ENCODE data around the gene PRMT7. TPM values are rescaled to one million over a fixed set of nuclear protein-coding genes. Genes with fewer than 3 reads are reported as not detected.

Gene PRMT7
- total RNA-seq, 6 donors from 2014 or later: 26.9 to 166 (median 38.8) TPM

DNA sequence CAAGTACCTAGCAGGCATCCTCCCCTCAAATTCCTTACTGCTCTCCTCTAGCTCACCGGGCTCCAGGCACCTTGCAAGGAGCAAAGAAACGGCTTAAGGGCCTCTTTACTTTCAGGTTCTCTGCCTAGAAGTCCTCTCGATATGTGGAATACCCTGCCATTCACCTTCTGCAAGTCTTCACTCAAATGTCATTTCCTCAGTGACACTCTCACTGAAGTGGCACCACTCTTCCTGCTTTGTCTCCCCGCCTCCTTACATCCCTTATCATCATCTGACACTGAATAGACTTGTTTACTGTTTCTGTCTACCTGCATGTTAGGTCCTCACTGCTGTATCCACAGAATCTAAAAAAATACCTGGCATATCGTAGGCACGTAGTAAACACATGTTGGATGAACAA, 1.0 kb upstream of the PRMT7 start:
- Histone ChIP-seq H3K36me3 (peaks cover 4 to 43% (median 26%) of the 10 kb centered on the region in 4 donors), H3K9me3 (no peaks in the 10 kb centered on the region), H3K4me1 (peaks cover 23 to 40% (median 30%) of the 10 kb centered on the region in 4 donors), H3K27ac (peak overlapping the region in 3 of 4 donors; percentile 85 to 93 (median 86)), H3K4me3 (peak overlapping the region; percentile 59 to 99 (median 89)), H3K27me3 (no peaks in the 10 kb centered on the region)
- 24 to 39% methylated on average over 6 of the region's 6 CpGs for WGBS, 2 donors
- TF ChIP-seq POLR2AphosphoS5 (IDR thresholded peaks at IDR 0.05): no peak
- no peak for TF ChIP-seq EP300 (IDR thresholded peaks at IDR 0.05)
- TF ChIP-seq, protein P1, sequence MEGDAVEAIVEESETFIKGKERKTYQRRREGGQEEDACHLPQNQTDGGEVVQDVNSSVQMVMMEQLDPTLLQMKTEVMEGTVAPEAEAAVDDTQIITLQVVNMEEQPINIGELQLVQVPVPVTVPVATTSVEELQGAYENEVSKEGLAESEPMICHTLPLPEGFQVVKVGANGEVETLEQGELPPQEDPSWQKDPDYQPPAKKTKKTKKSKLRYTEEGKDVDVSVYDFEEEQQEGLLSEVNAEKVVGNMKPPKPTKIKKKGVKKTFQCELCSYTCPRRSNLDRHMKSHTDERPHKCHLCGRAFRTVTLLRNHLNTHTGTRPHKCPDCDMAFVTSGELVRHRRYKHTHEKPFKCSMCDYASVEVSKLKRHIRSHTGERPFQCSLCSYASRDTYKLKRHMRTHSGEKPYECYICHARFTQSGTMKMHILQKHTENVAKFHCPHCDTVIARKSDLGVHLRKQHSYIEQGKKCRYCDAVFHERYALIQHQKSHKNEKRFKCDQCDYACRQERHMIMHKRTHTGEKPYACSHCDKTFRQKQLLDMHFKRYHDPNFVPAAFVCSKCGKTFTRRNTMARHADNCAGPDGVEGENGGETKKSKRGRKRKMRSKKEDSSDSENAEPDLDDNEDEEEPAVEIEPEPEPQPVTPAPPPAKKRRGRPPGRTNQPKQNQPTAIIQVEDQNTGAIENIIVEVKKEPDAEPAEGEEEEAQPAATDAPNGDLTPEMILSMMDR (IDR thresholded peaks at IDR 0.05): no peak
- no peak for TF ChIP-seq POLR2A (IDR thresholded peaks at IDR 0.05)
- DNase-seq (no peak), ATAC-seq (ENCODE audit: low FRiP score in 2 of 2) (no peak)

DNA sequence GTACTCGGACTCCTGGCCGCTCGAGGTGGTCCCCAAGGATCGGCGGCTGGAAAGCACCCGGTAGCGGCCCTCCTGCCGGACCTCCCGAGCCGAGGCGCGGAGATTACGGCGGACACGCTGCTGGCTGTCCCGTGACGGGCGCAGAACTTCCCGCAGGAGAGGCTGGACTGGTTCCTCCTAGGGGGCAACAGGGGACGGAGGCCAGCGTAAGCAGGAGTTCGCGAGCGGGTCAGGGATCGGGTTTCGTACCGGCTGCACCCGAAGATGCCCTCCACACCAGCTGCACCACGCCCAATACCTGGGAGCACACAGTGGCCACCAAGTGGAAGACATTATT, 414 bp upstream of the PRMT7 start:
- peak; percentile 30 to 84 for DNase-seq

DNA sequence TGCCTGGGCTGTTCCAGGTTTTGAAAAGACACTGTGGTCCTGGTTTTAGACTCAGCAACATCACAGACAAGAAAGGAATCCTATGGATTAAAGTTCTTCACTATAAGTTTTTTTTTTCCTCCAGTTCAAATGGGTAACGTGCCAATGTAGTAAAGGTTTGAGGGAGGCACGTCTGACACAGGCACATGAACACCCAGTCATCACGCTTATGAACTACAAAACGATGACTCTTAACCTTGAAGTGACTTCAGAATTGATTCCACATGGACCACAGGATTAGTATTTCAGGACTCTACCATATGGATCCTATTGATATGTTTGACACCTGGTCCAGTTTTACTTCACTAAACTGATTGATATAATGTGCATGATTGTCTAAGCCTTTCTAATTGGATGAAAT, 2.3 kb downstream of the PRMT7 start:
- no peak overlapping the region for H3K4me3 ChIP-seq
- TF ChIP-seq POLR2AphosphoS5 (IDR thresholded peaks at IDR 0.05) (no peak), POLR2A (IDR thresholded peaks at IDR 0.05) (no peak), EP300 (IDR thresholded peaks at IDR 0.05) (no peak)
- TF ChIP-seq, protein P1 (IDR thresholded peaks at IDR 0.05): no peak
- no peaks in the 10 kb centered on the region for H3K9me3 ChIP-seq
- DNase-seq (no peak), ATAC-seq (ENCODE audit: low FRiP score in 2 of 2) (no peak)
- H3K36me3 ChIP-seq: peaks cover 0 to 26% (median 14%) of the 10 kb centered on the region in 4 donors
- no peak overlapping the region for H3K27ac ChIP-seq
- 91 to 94% methylated on average over 4 of the region's 4 CpGs for WGBS, 2 donors
- H3K27me3 ChIP-seq: no peaks in the 10 kb centered on the region
- H3K4me1 ChIP-seq: peaks cover 23 to 34% (median 29%) of the 10 kb centered on the region in 4 donors

More for the DNA sequence above, 414 bp upstream of the PRMT7 start:
- peaks cover 4 to 37% (median 20%) of the 10 kb centered on the region in 4 donors for H3K36me3 ChIP-seq
- H3K27ac ChIP-seq: peak overlapping the region; percentile 85 to 93 (median 86)
- WGBS, 2 donors: 0% methylated on average over 29 of the region's 29 CpGs; no CpG with 5 or more reads in 1 of the 2 donors
- no peaks in the 10 kb centered on the region for H3K9me3 ChIP-seq
- TF ChIP-seq, protein P1 (IDR thresholded peaks at IDR 0.05): no peak
- no peak for TF ChIP-seq EP300 (IDR thresholded peaks at IDR 0.05)
- TF ChIP-seq POLR2A (IDR thresholded peaks at IDR 0.05): no peak
- no peak for TF ChIP-seq POLR2AphosphoS5 (IDR thresholded peaks at IDR 0.05)
- H3K4me1 ChIP-seq: peaks cover 23 to 40% (median 30%) of the 10 kb centered on the region in 4 donors
- no peaks in the 10 kb centered on the region for H3K27me3 ChIP-seq
- ATAC-seq (ENCODE audit: low FRiP score in 2 of 2): peak; percentile 52 to 74
- H3K4me3 ChIP-seq: peak overlapping the region; percentile 59 to 99 (median 89)

DNA sequence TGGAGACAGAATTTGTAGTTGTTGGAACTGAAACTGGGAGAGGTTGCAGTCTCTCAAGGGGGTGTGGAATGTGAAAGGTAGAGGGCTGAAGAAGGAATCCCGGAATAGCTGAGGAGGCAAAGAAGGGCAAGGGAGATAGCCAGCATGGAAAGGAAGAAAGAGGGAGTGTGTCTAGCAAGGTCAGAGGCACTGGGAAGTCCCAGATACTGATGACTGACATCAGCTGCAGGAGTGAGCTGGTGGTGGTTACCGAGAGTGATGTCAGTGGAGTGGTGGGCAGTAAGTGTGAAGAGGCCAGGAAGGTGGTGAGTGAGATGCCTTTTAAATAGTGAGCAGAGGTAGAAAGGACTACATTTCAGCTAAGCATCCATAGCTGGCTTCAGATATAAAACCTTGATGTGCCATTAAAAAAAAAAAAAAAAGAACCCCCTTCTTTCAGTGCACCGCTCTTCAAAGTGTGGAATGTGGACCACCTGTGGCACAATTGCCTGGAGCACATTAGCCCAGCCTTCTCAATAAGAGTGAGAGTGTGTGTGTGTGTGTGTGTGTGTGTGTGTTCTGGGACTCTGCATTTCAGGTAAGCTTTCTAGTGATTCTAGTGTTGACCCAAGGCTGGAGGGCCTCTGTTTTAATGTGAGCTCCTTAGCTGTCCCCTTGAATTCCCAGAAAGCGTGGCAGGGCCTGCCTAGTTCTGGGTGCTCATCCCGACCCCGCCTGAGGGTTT, 8.5 kb downstream of the PRMT7 start:
- Histone ChIP-seq H3K27ac (no peak overlapping the region), H3K9me3 (no peaks in the 10 kb centered on the region), H3K27me3 (no peaks in the 10 kb centered on the region), H3K4me3 (no peak overlapping the region), H3K4me1 (peaks cover 0 to 5% (median 0%) of the 10 kb centered on the region in 4 donors), H3K36me3 (peaks cover 10 to 64% (median 17%) of the 10 kb centered on the region in 4 donors)
- 78 to 92% methylated on average over 6 of the region's 6 CpGs for WGBS, 2 donors
- no peak for ATAC-seq (ENCODE audit: low FRiP score in 2 of 2)
- peak in 1 of 2 donors; percentile 36 for DNase-seq
- no peak for TF ChIP-seq POLR2A (IDR thresholded peaks at IDR 0.05)
- no peak for TF ChIP-seq EP300 (IDR thresholded peaks at IDR 0.05)
- TF ChIP-seq, protein P1 (IDR thresholded peaks at IDR 0.05): no peak
- TF ChIP-seq POLR2AphosphoS5 (IDR thresholded peaks at IDR 0.05): no peak

All from upper lobe of left lung (tissue), 6 donors.